Stimulated activated naive CD4-positive, alpha-beta T cell treated with Interleukin-2 at 50 U/mL for 16 hours (primary cell): Measurements from ENCODE around the gene GID8.
"Not testable (repeated sequence)": the region's sequence is repeated elsewhere in the genome, so short reads cannot be mapped to it uniquely, and the experiment has no call there.

Experiments used
- DNase-seq: peaks from one replicate; lab custom pipeline; 2025; lab: John Stamatoyannopoulos, UW

The GID8 gene

GRCh38 chr20:62958388-62959100, 20.6 kb downstream of the GID8 start:
- DNase-seq = no peak

GRCh38 chr20:62959101-62959971, 21.4 kb downstream of the GID8 start:
- no peak for DNase-seq

- no peak for DNase-seq
Measured at GRCh38 chr20:62959998-62960436, 22.1 kb downstream of the GID8 start.

- not testable (repeated sequence) for DNase-seq
Measured at GRCh38 chr20:62960446-62961309, 22.7 kb downstream of the GID8 start.

- no peak for DNase-seq
Measured at GRCh38 chr20:62961310-62961783, 23.4 kb downstream of the GID8 start.

GRCh38 chr20:62961799-62962198, 23.9 kb downstream of the GID8 start:
- no peak for DNase-seq

GRCh38 chr20:62962221-62962879, 24.4 kb downstream of the GID8 start:
- DNase-seq = no peak

GRCh38 chr20:62962891-62963613, 25.1 kb downstream of the GID8 start:
- DNase-seq = no peak

- no peak for DNase-seq
Measured at GRCh38 chr20:62963614-62964397, 25.9 kb downstream of the GID8 start.

- no peak for DNase-seq
Measured at GRCh38 chr20:62964700-62965099, 26.8 kb downstream of the GID8 start.

- DNase-seq = no peak
Measured at GRCh38 chr20:62965363-62965771, 27.4 kb downstream of the GID8 start.

- DNase-seq = no peak
Measured at GRCh38 chr20:62966212-62967148, 28.5 kb downstream of the GID8 start.

GRCh38 chr20:62967149-62967501, 29.2 kb downstream of the GID8 start:
- no peak for DNase-seq

- no peak for DNase-seq
Measured at GRCh38 chr20:62967628-62968351, 29.8 kb downstream of the GID8 start.

- no peak for DNase-seq
Measured at GRCh38 chr20:62968378-62969178, 30.6 kb downstream of the GID8 start.

- no peak for DNase-seq
Measured at GRCh38 chr20:62969179-62969760, 31.3 kb downstream of the GID8 start.

GRCh38 chr20:62969939-62970306, 32.0 kb downstream of the GID8 start:
- no peak for DNase-seq
